Peyer's patch (tissue), 4 donors: ENCODE results near the gene RARB. TPM values are rescaled to one million over a fixed set of nuclear protein-coding genes. Genes with fewer than 3 reads are reported as not detected.

Experiments
- DNase-seq, 3 donors: peaks; one replicate each; pipeline ENCODE4 v3.0.0-alpha.2; 2017 to 2019
- H3K27ac ChIP-seq, 4 donors: fragments of 200-600 bp; sonication (generic); one replicate each; pipeline ENCODE4 v1.5.1; 2016 to 2019
- H3K27me3 ChIP-seq, 2 donors: fragments of 200-600 bp; sonication (generic); one replicate each; pipeline ENCODE4 v1.5.1; 2019
- H3K36me3 ChIP-seq, 3 donors: fragments of 200-600 bp; sonication (generic); one replicate each; pipeline ENCODE4 v1.5.1; 2016 to 2019
- H3K4me1 ChIP-seq, 4 donors: fragments of 200-600 bp; sonication (generic); one replicate each; pipeline ENCODE4 v1.5.1; 2016 to 2019
- H3K4me3 ChIP-seq, 4 donors: fragments of 200-600 bp; sonication (generic); 1 replicate in 3 of 4; 2 replicates in 1 of 4; pipeline ENCODE4 v1.5.1; 2016 to 2019; ENCODE audit warnings: mild to moderate bottlenecking in 1 of 4
- H3K9me3 ChIP-seq, 4 donors: fragments of 200-600 bp; sonication (generic); one replicate each; pipeline ENCODE4 v1.5.1; 2016 to 2019; ENCODE audit warnings: mild to moderate bottlenecking in 1 of 4
- CTCF ChIP-seq, 6 experiments: fragments of 450-650 bp in 4 of 6; fragments of 200-600 bp in 2 of 6; sonication (generic) in 1 of 6; IDR thresholded peaks; one replicate each; pipeline ENCODE4 v1.5.1; 2017 to 2019; ENCODE audit warnings: antibody characterized with exemption in 6 of 6, mild to moderate bottlenecking in 3 of 6, moderate library complexity in 1 of 6
- POLR2A ChIP-seq, 2 donors: fragments of 450-650 bp; IDR thresholded peaks; one replicate each; pipeline ENCODE4 v1.5.1; 2017; ENCODE audit warnings: antibody characterized with exemption in 2 of 2, mild to moderate bottlenecking in 2 of 2, moderate library complexity in 2 of 2
- total RNA-seq, 4 donors: library from RNA; depleted of rRNA; stranded (reverse); fragments of >200 nt; gene quantifications; one replicate each; pipeline ENCODE4 v1.1.0, GENCODE V29; 2016

RARB gene
- total RNA-seq, 4 donors from 2014 or later = 0.53 to 4.1 (median 2.9) TPM

- no peak for TF ChIP-seq CTCF (IDR thresholded peaks at IDR 0.05)
- no peak for TF ChIP-seq POLR2A (IDR thresholded peaks at IDR 0.05)
- no peaks in the 10 kb centered on the region for H3K36me3 ChIP-seq
- H3K27me3 ChIP-seq = no peaks in the 10 kb centered on the region
- H3K4me1 ChIP-seq = no peaks in the 10 kb centered on the region
- DNase-seq = no peak
- H3K27ac ChIP-seq = no peak overlapping the region
- H3K4me3 ChIP-seq = no peak overlapping the region
- no peaks in the 10 kb centered on the region for H3K9me3 ChIP-seq
Observed at GRCh38 chr3:25500706-25501210, 72.7 kb downstream of the RARB start.

GRCh38 chr3:25502233-25502632, 74.2 kb downstream of the RARB start:
- H3K36me3 ChIP-seq = no peaks in the 10 kb centered on the region
- no peaks in the 10 kb centered on the region for H3K9me3 ChIP-seq
- no peak for TF ChIP-seq POLR2A (IDR thresholded peaks at IDR 0.05)
- no peak for TF ChIP-seq CTCF (IDR thresholded peaks at IDR 0.05)
- no peak for DNase-seq
- no peaks in the 10 kb centered on the region for H3K4me1 ChIP-seq
- no peak overlapping the region for H3K4me3 ChIP-seq
- no peaks in the 10 kb centered on the region for H3K27me3 ChIP-seq
- H3K27ac ChIP-seq = no peak overlapping the region

GRCh38 chr3:25503898-25504301, 75.8 kb downstream of the RARB start:
- no peaks in the 10 kb centered on the region for H3K9me3 ChIP-seq
- TF ChIP-seq POLR2A (IDR thresholded peaks at IDR 0.05) (no peak), CTCF (IDR thresholded peaks at IDR 0.05) (no peak)
- DNase-seq = no peak
- H3K27me3 ChIP-seq = no peaks in the 10 kb centered on the region
- no peaks in the 10 kb centered on the region for H3K4me1 ChIP-seq
- no peaks in the 10 kb centered on the region for H3K36me3 ChIP-seq
- H3K27ac ChIP-seq = no peak overlapping the region
- H3K4me3 ChIP-seq = no peak overlapping the region

GRCh38 chr3:25505581-25505980, 77.5 kb downstream of the RARB start:
- TF ChIP-seq CTCF (IDR thresholded peaks at IDR 0.05) (no peak), POLR2A (IDR thresholded peaks at IDR 0.05) (no peak)
- Histone ChIP-seq H3K4me3 (no peak overlapping the region), H3K27ac (no peak overlapping the region), H3K9me3 (no peaks in the 10 kb centered on the region), H3K27me3 (no peaks in the 10 kb centered on the region), H3K36me3 (no peaks in the 10 kb centered on the region), H3K4me1 (no peaks in the 10 kb centered on the region)
- DNase-seq = no peak

GRCh38 chr3:25507811-25508210, 79.7 kb downstream of the RARB start:
- H3K27ac ChIP-seq = no peak overlapping the region

More at GRCh38 chr3:25507811-25508210, 79.7 kb downstream of the RARB start:
- no peaks in the 10 kb centered on the region for H3K4me1 ChIP-seq
- TF ChIP-seq CTCF (IDR thresholded peaks at IDR 0.05) (no peak), POLR2A (IDR thresholded peaks at IDR 0.05) (no peak)
- no peaks in the 10 kb centered on the region for H3K36me3 ChIP-seq
- no peak for DNase-seq
- no peaks in the 10 kb centered on the region for H3K9me3 ChIP-seq
- no peaks in the 10 kb centered on the region for H3K27me3 ChIP-seq
- no peak overlapping the region for H3K4me3 ChIP-seq
